HG03108 (cell line): ENCODE results near the gene DKK3.

Experiments
- ATAC-seq: cut with Tn5 transposase; IDR thresholded peaks from one replicate; pipeline ENCODE4 v1.9.1; 2021; ENCODE audit warnings: moderate library complexity; ENCODE audit not compliant: unreplicated experiment

Gene DKK3

GRCh38 chr11:12005476-12005875, 3.0 kb downstream of the DKK3 start:
- no peak for ATAC-seq

GRCh38 chr11:12005061-12005460, 3.4 kb downstream of the DKK3 start:
- ATAC-seq, result no peak

DNA sequence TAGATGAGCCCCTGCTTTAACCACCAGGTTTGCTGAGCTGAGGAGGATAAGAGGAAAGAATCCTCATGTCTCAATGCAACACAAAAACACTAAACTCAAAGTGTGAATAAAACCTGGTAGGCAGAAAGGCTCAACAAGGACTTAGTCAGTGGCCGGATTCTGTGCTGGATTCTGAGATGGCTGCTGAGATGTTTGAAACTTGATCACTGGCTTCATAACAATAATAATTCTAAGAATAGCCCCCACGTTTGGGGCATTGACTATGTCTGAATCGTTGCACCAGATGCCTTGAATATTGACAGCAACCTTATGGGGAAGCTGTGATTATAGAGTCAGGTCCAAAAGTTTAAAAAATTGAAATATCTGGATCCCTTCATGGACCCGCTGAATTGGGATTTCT, 4.6 kb downstream of the DKK3 start:
- ATAC-seq, result no peak

DNA sequence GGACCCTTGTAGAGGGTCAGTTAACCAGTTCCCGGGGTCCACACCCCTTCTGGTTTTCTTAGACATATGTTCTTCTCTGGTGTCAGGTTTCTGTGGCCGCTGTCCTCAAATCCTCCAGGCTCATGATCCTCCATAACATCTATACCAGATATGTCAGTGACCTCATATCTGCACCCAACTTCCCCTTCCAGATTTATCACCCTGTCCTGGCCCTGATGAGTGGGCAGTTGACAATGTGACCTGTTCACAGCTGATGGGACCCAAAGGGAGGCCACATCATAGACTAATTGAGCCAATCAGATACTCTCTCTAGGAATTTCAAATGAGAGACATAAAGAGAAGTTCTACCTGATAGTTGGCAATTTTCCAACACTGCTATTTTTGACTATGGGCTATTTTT, 5.1 kb downstream of the DKK3 start:
- no peak for ATAC-seq

DNA sequence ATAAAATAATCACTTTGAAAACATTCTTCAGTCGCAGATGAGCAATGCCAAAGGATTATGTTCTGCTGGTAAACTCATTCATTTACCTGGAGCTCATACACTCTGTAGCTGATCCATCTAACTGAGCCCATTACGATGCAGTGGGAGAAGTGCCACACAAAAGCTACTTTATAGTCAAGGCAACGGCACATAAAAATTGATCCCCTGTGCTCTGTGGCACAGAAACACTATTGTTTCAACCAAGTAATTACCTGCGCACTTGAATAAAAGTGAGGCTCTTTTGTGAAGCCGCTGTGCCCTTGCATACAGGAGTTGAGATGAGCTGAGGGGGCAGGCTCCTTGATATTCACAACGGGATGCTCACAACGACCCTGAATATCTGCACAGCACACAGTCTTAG, 7.2 kb downstream of the DKK3 start:
- no peak for ATAC-seq

GRCh38 chr11:11998091-11998781, 10.2 kb downstream of the DKK3 start:
- no peak for ATAC-seq

DNA sequence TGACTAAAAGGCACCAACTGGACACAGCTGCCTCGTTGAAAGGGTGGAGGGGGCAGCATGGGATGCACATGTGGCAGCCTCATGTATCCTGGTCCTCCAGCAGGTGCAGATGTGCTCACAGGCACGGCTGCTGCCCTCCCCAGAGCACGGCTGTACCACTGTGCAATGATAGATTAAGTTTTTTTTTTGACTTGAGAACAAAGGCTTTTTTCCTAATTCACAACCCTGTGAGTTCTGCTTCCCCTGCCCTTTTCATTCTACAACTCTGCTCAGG, 11.4 kb downstream of the DKK3 start:
- ATAC-seq, result no peak

DNA sequence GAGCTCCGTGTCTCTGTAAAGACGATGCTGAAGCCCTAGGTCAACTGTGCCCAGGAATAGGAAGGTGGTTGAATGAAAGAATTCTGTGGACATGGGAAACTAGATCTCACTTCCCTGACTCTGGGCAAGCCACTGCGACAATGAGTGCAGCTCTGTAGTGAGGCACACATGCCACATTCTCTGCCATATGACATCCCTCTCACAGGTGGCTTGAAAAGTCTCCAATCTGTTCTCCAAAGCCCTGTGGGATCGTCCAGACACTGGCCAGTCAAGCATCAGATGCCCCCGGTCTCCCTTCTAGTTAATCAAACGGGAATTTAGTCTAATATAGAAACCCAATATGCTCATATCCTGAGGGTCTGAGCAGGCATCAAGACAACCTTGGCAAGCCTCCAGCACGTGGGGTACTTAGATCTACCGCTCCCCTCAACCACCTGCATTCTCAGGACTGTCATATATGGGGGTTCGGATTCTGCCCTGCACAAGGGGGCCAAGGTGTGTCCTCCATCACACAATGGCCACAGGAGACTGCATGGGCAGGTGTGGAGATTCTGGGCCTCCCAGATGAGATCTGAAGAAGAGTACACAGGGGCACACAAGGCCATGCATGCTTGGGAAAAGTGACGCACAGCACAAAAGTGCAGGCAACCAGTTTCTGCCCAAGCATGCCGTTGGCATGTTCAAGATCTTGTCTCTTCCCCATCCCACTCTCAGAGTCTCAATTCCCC, 11.9 kb downstream of the DKK3 start:
- ATAC-seq, result no peak

DNA sequence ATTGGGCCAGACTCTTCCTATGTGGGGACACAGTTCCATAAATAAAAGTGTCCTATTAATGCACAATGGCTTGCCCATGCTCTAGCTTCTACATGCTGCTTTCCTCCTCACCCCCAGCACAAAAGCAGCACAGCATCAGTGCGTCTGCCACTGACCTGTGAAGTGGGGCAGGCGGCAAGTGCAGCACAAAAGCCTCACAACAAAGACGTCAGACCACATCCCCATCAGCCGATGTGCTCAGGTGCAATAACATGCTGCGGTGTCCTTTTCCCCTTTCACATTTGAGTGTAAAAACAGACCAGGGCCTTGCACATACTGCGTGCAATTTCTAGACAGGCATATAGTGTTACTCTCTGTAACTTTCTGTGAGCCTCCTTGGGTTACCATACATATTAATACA, 12.8 kb downstream of the DKK3 start:
- ATAC-seq, result no peak

DNA sequence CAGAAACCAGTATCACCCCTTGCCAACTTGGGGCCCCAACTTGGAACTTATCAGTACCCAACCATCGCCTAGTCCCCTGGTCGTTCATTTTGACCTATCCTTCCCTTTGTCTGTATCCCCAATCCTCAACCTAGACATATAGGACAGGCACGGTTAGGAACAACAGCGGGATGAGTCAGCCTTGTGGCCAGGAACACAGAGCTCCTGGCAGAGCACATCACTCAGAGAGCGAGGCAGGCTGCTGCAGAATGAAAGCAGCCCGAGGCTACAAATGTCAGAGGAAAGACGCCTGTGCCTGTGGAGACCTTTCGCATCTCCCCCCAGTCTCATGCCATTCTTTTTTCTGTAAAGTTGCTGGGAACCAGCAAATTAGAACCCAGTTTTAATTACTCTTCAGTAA, 14.6 kb downstream of the DKK3 start:
- ATAC-seq, result no peak

GRCh38 chr11:11992257-11993212, 15.9 kb downstream of the DKK3 start:
- no peak for ATAC-seq

DNA sequence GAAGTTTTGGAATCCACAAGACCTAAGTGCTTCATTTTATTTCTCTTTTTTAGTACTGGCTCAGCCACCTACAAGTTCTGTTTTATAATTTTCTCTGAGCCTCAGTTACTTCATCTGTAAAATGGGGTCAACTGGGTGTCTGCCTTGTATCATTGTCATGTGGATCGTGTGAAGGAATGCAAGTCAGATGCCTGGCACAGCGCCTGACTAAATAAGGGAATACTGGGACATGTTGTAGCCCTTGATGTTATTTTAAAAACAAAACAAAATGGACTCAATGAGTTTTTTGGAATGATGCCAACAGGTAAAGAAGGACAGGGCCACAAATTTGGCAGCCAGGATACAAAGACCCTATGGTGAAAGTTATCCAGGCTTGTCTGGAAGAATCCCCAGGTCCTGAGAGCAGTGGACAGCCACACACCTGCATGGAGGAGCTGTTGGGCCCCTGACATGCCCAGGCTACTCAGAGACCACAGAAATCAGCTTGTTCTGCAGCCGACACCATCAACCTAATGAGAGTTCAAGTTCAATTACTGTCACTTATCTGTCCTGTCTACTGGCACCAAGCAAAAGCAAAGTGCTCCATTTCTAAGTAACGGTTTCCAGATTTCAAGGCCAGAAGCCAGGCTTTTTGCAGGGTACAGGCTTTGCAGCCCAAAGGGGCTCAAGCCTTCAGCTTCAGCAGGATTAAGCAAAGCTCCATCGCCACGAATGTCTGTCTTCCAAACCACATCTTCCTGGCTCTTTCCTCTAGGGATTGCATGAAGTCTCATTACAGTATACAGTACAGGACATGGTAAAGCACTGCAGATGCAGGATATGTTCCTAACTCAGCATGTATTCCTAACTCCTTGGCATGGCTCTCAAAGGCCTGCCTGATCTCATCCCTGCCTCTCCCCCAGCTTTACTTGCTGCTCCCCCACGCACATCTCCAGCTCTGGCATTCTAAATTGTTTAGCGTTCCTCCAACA, 18.4 kb downstream of the DKK3 start:
- no peak for ATAC-seq

- no peak for ATAC-seq
Measured at GRCh38 chr11:11988681-11989261, 19.7 kb downstream of the DKK3 start.

GRCh38 chr11:11988099-11988651, 20.3 kb downstream of the DKK3 start:
- no peak for ATAC-seq

- ATAC-seq, result no peak
Measured at GRCh38 chr11:11987503-11988022, 20.9 kb downstream of the DKK3 start.

DNA sequence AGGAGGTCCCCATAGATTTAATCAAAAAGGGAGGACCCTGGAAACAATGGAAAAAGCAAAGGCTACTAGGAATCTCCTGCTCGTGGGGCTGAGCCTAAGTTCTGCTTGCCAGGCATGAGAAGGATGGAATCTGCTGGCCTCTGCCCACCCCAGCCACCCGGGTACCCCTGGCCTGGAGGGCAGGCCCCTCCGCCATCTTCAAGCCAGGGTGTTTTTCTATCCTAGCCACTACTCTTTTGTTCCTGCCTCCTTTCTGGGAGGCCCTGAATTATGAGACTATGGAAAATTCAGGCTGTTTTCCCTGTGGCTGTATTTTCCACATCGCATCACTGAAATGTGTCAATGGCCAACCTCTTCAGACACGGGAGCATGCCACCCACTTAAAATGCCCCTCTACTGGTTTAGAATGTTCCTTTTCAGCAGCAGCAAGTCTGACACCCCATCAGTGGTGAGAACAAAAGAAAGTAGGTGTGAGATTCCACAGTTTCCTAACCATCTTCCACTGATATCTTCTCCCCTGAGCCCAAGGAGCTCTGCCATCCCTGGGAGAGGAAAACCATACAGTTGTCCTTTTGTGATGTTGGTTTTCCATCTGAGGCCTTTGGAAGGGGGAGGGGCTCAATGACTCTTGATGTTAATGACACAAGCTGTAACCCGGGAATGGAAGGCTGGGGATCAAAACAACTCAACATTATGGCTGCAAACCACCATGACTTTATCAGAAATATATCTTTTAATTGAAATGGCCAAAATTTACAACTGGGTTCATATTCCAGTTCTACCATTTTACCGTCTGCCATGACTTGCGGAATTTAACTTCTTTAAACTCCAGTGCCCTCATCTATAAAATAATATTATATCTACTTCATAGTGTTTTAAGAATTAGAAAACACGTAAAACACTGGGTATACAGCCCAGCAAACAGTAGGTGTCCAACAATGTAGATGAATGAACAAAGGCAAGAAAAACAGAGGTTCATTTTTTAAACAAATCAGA, 22.2 kb downstream of the DKK3 start:
- no peak for ATAC-seq

DNA sequence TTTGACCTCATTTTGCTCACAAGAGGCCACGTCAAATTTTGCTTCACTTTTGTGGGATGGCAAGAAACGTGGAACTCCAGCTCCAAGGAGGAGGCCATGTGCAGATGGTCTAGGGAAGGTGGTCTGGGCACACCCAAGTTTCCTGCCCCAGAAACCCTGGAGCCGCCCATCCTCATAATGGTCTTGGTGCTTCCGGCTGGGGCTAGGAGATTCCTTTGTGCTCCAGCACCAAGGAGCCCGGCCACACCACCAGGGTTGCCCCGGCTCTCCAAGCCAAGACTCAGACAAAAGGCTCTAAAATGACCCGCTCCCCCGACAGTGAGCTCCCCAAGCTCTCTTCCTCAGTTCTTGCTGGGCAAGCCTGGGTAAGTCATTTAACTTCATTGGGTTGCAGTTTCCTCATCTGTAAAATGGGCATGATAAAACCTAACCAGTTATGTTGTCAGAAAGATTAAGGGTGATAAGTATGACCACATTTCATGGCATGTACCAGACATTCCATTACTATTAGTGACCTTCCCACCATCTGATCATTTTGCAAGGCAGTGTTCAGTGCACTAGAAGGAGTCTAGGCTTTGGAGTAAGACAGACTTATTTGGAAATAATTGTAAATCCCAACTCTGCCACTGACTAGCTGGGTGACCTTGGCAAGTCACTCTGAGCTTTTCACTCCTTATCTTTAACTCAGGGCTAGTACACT, 23.3 kb downstream of the DKK3 start:
- no peak for ATAC-seq

GRCh38 chr11:11984563-11984962, 23.9 kb downstream of the DKK3 start:
- ATAC-seq, result no peak
